Measurements from ENCODE around the gene LMTK2. TPM values are rescaled to one million over a fixed set of nuclear protein-coding genes. Genes with fewer than 3 reads are reported as not detected.

The LMTK2 gene
- total RNA-seq, 1 experiment from 2014 or later: 17.8 TPM

GRCh38 chr7:98135984-98136383 is 29.3 kb downstream of the LMTK2 start:
- no peak for ATAC-seq
- Histone ChIP-seq H3K36me3 (ENCODE audit: control insufficient read depth in 1 of 2, insufficient read depth in 2 of 2, low read length in 2 of 2) (0 out of 4 replicates have a peak, but pooled peaks cover 0 to 2% of the 10 kb centered on the region in 2 experiments), H3K9ac (ENCODE audit: low read length) (no peak overlapping the region), H3K27ac (ENCODE audit: low read depth, low read length) (no peak overlapping the region), H3K79me2 (ENCODE audit: insufficient read depth, low read length) (peaks cover 25% of the 10 kb centered on the region; the same call in 1 of the 2 replicates), H3K4me2 (ENCODE audit: low read length) (peak overlapping the region; percentile 33), H4K20me1 (ENCODE audit: insufficient read depth) (peaks cover 27% of the 10 kb centered on the region; the same call in 1 of the 2 replicates), H3K27me3 (ENCODE audit: insufficient read depth, low read length) (no peaks in the 10 kb centered on the region), H3K4me1 (ENCODE audit: control insufficient read depth in 1 of 2, insufficient read depth in 2 of 2, low read length in 2 of 2) (peaks cover 50 to 61% of the 10 kb centered on the region in 2 experiments), H2AFZ (ENCODE audit: low read depth, low read length, poor library complexity, severe bottlenecking) (no peak overlapping the region), H3K4me3 (replicated peaks in 1 of 2; ENCODE audit: low read depth in 1 of 2, low read length in 2 of 2) (no peak overlapping the region), H3K9me3 (ENCODE audit: control insufficient read depth in 1 of 2, insufficient read depth in 1 of 2, low read depth in 1 of 2, low read length in 2 of 2) (no peaks in the 10 kb centered on the region), H3K9me2 (ENCODE audit: insufficient read depth) (no peaks in the 10 kb centered on the region)
- CTCF ChIA-PET: no interaction called here
- RAD21 ChIA-PET (ENCODE audit: low non-redundant PET in 1 of 2, low total read pairs in 2 of 2, uncharacterized antibody in 2 of 2, unreplicated experiment in 2 of 2): no interaction called here
- POLR2A ChIA-PET: no interaction called here
- TF ChIP-seq YY1 (IDR thresholded peaks at IDR 0.05; ENCODE audit: extremely low read depth, insufficient replicate concordance, low read depth, low read length) (no peak), SRF (IDR thresholded peaks at IDR 0.05; ENCODE audit: low read depth) (no peak), ZNF274 (IDR thresholded peaks at IDR 0.05; ENCODE audit: low read depth, low read length) (no peak)
- intact Hi-C loops (cut with micrococcal nuclease): no loop called here
- DNase-seq (ENCODE audit: low read depth, low spot score): no peak
- no TSS peak for BruUV-seq (replicated peaks)

- no peaks in the 10 kb centered on the region for H3K9me3 ChIP-seq (ENCODE audit: control insufficient read depth in 1 of 2, insufficient read depth in 1 of 2, low read depth in 1 of 2, low read length in 2 of 2)
- peaks cover 48 to 56% of the 10 kb centered on the region in 2 experiments for H3K4me1 ChIP-seq (ENCODE audit: control insufficient read depth in 1 of 2, insufficient read depth in 2 of 2, low read length in 2 of 2)
Observed at GRCh38 chr7:98136423-98136822, 29.8 kb downstream of the LMTK2 start.

More at GRCh38 chr7:98136423-98136822, 29.8 kb downstream of the LMTK2 start:
- peaks cover 0 to 2% of the 10 kb centered on the region in 2 experiments; a peak in 1 of 4 replicates for H3K36me3 ChIP-seq (ENCODE audit: control insufficient read depth in 1 of 2, insufficient read depth in 2 of 2, low read length in 2 of 2)
- H3K27ac ChIP-seq (ENCODE audit: low read depth, low read length): no peak overlapping the region
- no peaks in the 10 kb centered on the region for H3K27me3 ChIP-seq (ENCODE audit: insufficient read depth, low read length)
- no peak overlapping the region for H3K4me3 ChIP-seq (replicated peaks in 1 of 2; ENCODE audit: low read depth in 1 of 2, low read length in 2 of 2)
- H2AFZ ChIP-seq (ENCODE audit: low read depth, low read length, poor library complexity, severe bottlenecking): no peak overlapping the region
- H4K20me1 ChIP-seq (ENCODE audit: insufficient read depth): peaks cover 27% of the 10 kb centered on the region; the same call in 1 of the 2 replicates
- H3K9ac ChIP-seq (ENCODE audit: low read length): no peak overlapping the region
- no TSS peak for BruUV-seq (replicated peaks)
- no peaks in the 10 kb centered on the region for H3K9me2 ChIP-seq (ENCODE audit: insufficient read depth)
- DNase-seq (ENCODE audit: low read depth, low spot score): no peak
- ChIA-PET RAD21 (ENCODE audit: low non-redundant PET in 1 of 2, low total read pairs in 2 of 2, uncharacterized antibody in 2 of 2, unreplicated experiment in 2 of 2) (no interaction called here), CTCF (interaction anchor here (1.5 kb wide), 1 partner anchor 115 kb away, joined by 3 read pairs; no protein-coding TSS in a partner anchor), POLR2A (no interaction called here)
- ATAC-seq: peak; percentile 65
- intact Hi-C loops (cut with micrococcal nuclease): no loop called here
- peaks cover 21% of the 10 kb centered on the region; the same call in 1 of the 2 replicates for H3K79me2 ChIP-seq (ENCODE audit: insufficient read depth, low read length)
- H3K4me2 ChIP-seq (ENCODE audit: low read length): peak overlapping the region; percentile 33
- TF ChIP-seq EZH2 (IDR thresholded peaks at IDR 0.05) (no peak), ZBTB33 (IDR thresholded peaks at IDR 0.05; ENCODE audit: extremely low read depth, insufficient replicate concordance, low read length) (no peak), EZH2phosphoT487 (IDR thresholded peaks at IDR 0.05; ENCODE audit: borderline replicate concordance) (no peak), SRF (IDR thresholded peaks at IDR 0.05; ENCODE audit: low read depth) (no peak), YY1 (IDR thresholded peaks at IDR 0.05; ENCODE audit: extremely low read depth, insufficient replicate concordance, low read depth, low read length) (no peak), EGR1 (IDR thresholded peaks at IDR 0.05; ENCODE audit: low read depth) (no peak), CEBPB (IDR thresholded peaks at IDR 0.05; ENCODE audit: low read depth) (no peak), SP1 (IDR thresholded peaks at IDR 0.05; ENCODE audit: low read depth) (no peak), CBX3 (IDR thresholded peaks at IDR 0.05; ENCODE audit: low read depth) (no peak), ZNF274 (IDR thresholded peaks at IDR 0.05; ENCODE audit: low read depth, low read length) (no peak), POLR2AphosphoS5 (IDR thresholded peaks at IDR 0.05; ENCODE audit: low read depth, low read length) (no peak), ZFX (IDR thresholded peaks at IDR 0.05) (no peak), RAD21 (IDR thresholded peaks at IDR 0.05; ENCODE audit: low read depth) (no peak), ELF1 (IDR thresholded peaks at IDR 0.05; ENCODE audit: borderline replicate concordance, low read depth) (no peak), MAX (IDR thresholded peaks at IDR 0.05) (no peak), SIN3A (IDR thresholded peaks at IDR 0.05; ENCODE audit: low read depth) (no peak), POLR2A (IDR thresholded peaks at IDR 0.05; ENCODE audit: borderline replicate concordance, extremely low read depth, insufficient read depth, insufficient read length) (no peak)

Data from HCT116 (cell line).